ENCODE data around the gene DOCK4.

DNA sequence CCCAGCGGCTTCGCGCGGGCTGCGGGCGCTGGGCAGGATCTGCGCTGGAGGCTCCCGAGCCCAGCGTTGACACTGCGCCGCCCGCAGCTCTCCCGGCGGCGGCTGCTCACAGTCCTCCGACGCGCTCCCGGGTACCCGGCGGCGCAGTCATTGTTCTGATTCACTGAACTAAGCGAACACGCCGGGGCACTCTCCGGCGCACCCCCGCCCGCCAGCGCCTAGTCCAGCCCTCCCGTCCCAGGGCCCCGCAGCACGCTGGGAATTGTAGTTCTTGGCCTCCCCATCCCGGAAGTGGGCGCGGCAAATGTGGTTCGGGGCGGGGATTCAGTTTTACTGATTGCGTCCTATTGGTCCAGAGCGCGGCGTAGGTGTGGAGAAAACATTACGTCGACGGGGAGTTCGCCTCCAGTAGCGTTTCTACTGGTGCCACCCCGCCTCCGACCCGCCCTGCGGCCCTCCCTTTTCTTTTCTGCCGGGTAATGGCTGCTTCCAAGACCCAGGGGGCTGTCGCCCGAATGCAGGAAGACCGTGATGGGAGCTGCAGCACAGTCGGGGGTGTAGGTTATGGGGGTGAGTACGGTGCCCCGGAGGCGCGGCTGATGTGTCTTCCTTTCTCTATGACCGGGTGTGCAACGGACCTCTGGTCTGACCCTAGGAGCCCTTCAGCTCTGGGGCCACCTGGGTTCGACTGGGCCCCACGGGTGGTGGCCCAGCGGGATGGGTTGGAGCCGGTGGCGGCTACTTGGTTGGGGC is at the start of gene DOCK4, which contains the start of gene ZNF277:
- TF ChIP-seq, protein P1, sequence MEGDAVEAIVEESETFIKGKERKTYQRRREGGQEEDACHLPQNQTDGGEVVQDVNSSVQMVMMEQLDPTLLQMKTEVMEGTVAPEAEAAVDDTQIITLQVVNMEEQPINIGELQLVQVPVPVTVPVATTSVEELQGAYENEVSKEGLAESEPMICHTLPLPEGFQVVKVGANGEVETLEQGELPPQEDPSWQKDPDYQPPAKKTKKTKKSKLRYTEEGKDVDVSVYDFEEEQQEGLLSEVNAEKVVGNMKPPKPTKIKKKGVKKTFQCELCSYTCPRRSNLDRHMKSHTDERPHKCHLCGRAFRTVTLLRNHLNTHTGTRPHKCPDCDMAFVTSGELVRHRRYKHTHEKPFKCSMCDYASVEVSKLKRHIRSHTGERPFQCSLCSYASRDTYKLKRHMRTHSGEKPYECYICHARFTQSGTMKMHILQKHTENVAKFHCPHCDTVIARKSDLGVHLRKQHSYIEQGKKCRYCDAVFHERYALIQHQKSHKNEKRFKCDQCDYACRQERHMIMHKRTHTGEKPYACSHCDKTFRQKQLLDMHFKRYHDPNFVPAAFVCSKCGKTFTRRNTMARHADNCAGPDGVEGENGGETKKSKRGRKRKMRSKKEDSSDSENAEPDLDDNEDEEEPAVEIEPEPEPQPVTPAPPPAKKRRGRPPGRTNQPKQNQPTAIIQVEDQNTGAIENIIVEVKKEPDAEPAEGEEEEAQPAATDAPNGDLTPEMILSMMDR (IDR thresholded peaks at IDR 0.05), result peak in 1 of 6 experiments; percentile 4
- TF ChIP-seq POLR2A (IDR thresholded peaks at IDR 0.05), result peak; percentile 29 to 97

All from thyroid gland (tissue), 4 donors.